ENCODE results near the gene DPYSL4.

DNA sequence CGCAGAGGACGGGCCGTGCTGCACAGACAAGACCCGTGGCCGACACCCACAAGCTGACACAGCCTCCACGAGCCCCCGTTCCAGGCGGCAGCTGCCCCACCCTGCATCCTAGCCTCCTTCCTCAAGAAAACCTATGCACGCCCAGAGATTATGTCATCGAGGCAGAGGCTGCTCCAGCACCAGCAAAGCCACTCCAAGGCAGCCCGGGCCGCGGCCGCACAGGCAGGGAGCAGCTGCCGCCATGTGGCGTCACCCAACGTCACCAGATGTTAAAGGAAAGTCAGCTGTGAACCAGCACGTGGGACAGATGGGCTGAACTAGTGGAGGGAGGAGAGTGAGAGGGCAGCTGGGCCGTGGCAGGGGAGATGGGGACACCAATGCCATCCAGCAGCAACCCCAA lies 61.2 kb downstream of the DPYSL4 start:
- TF ChIP-seq POLR2A (IDR thresholded peaks at IDR 0.05): no peak
- TF ChIP-seq CTCF (IDR thresholded peaks at IDR 0.05): no peak

Measured in testis (tissue), 2 donors.